ENCODE measurements around the gene PRKCH. TPM values are rescaled to one million over a fixed set of nuclear protein-coding genes. Genes with fewer than 3 reads are reported as not detected.

PRKCH gene
- total and polyA plus RNA-seq, 2 donors (not counting 3 experiments of a cell fraction or from before 2014, with no cell fraction given) = 97.7 to 103 TPM

DNA sequence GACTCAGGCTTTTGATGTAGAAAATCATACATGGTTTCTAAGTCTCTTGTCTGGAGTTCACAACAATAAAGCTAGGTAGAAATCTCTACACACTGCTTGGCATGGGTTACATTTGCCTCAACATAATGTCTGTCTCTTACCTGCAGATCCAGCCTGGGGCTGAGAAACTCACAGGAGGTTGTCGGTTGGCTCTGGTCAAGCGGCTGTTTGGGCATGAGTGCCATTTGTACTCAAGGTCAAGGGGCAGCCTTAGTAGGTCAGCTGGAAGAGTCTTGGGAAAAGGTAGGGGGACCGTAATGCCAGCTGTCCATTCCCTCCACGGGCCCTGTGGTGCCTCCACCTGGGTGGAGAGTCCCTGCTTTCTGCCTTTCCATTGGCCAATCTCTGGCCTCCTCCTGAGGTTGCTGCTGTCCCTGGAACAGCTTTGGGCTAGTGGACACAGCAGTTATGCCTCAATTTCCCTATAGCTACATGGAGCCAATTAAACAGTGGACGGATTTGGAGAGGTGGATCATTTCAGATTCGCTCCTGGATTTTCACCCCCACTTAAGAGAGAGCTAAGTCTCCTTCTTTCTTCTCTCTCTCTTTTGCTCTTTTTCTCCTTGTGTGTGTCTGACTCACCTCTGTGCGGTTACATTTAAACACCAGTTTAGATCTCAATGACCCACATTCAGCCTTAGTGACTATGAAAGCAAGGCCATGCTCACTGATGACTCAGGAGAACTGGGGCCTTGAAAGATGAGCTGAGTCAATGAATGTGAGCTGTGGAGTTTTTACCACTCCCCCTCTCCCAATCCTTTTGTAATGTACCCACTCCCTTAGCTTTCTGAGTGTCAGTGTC, 241.2 kb downstream of the PRKCH start:
- TF ChIP-seq POLR2AphosphoS5 (IDR thresholded peaks at IDR 0.05; ENCODE audit: insufficient read depth, low read depth, low read length) (peak; percentile 78), JUN (IDR thresholded peaks at IDR 0.05; ENCODE audit: borderline replicate concordance, insufficient read depth, insufficient read length, low read depth) (peak; percentile 82), MYC (IDR thresholded peaks at IDR 0.05; ENCODE audit: low read depth, low read length) (no peak), FOS (IDR thresholded peaks at IDR 0.05; ENCODE audit: borderline replicate concordance, insufficient read depth, low read length) (peak; percentile 97), GATA2 (IDR thresholded peaks at IDR 0.05; ENCODE audit: insufficient read depth, insufficient read length, low read depth, low read length) (peak; percentile 67)
- TF ChIP-seq, protein P1, sequence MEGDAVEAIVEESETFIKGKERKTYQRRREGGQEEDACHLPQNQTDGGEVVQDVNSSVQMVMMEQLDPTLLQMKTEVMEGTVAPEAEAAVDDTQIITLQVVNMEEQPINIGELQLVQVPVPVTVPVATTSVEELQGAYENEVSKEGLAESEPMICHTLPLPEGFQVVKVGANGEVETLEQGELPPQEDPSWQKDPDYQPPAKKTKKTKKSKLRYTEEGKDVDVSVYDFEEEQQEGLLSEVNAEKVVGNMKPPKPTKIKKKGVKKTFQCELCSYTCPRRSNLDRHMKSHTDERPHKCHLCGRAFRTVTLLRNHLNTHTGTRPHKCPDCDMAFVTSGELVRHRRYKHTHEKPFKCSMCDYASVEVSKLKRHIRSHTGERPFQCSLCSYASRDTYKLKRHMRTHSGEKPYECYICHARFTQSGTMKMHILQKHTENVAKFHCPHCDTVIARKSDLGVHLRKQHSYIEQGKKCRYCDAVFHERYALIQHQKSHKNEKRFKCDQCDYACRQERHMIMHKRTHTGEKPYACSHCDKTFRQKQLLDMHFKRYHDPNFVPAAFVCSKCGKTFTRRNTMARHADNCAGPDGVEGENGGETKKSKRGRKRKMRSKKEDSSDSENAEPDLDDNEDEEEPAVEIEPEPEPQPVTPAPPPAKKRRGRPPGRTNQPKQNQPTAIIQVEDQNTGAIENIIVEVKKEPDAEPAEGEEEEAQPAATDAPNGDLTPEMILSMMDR (IDR thresholded peaks at IDR 0.05; ENCODE audit: extremely low read depth in 1 of 2, insufficient read depth in 1 of 2, low read depth in 1 of 2, low read length in 2 of 2) = no peak
- Histone ChIP-seq H3K4me1 (ENCODE audit: control insufficient read depth, extremely low read depth, insufficient read depth, low read length) (peaks cover 58% of the 10 kb centered on the region), H3K27me3 (ENCODE audit: control insufficient read depth in 2 of 2, insufficient read depth in 2 of 2, low read length in 2 of 2) (no peaks in the 10 kb centered on the region), H2AFZ (ENCODE audit: low read depth, low read length) (no peak overlapping the region), H3K79me2 (ENCODE audit: control insufficient read depth, insufficient read depth, low read length) (no peaks in the 10 kb centered on the region), H3K36me3 (ENCODE audit: control insufficient read depth in 2 of 2, extremely low read depth in 1 of 2, insufficient read depth in 2 of 2, low read length in 2 of 2) (no peaks in the 10 kb centered on the region), H4K20me1 (replicated peaks; ENCODE audit: control insufficient read depth, extremely low read depth, insufficient read depth, low read length) (no peaks in the 10 kb centered on the region), H3K9me1 (replicated peaks; ENCODE audit: control insufficient read depth, extremely low read depth, insufficient read depth, low read length) (no peaks in the 10 kb centered on the region), H3K27ac (ENCODE audit: insufficient read depth, low read depth, low read length) (peak overlapping the region; percentile 99), H3K9ac (replicated peaks; ENCODE audit: extremely low read depth, insufficient read depth, low read length) (peak overlapping the region; percentile 75), H3K9me3 (replicated peaks; ENCODE audit: control insufficient read depth, insufficient read depth, low read length) (no peaks in the 10 kb centered on the region), H3K4me3 (replicated peaks in 1 of 3; ENCODE audit: insufficient read depth in 1 of 3, low read depth in 1 of 3, low read length in 3 of 3) (no peak overlapping the region), H3K4me2 (ENCODE audit: insufficient read depth, low read length) (peak overlapping the region; percentile 52)
- DNase-seq (ENCODE audit: low read depth, low spot score) (peak; percentile 89), FAIRE-seq (peak; percentile 98)
- ChIA-PET POLR2A (interaction anchor here (0.6 to 1.2 kb wide), 7 partner anchors 9 to 135 kb away, joined by 3 to 9 read pairs (median 3); partner anchors contain the start of gene HIF1A), CTCF (interaction anchor here (0.8 to 3.4 kb wide), 20 partner anchors 8 to 275 kb away, joined by 3 to 36 read pairs (median 4); no protein-coding TSS in a partner anchor)
- intact Hi-C loops (cut with micrococcal nuclease) = loop anchor here (1.0 to 5.0 kb wide), 10 partner anchors 24 to 275 kb away; partner anchors contain the start of gene HIF1A
- TSS peak; percentile 49 for BruUV-seq (replicated peaks)
- dilution Hi-C loops (cut with MboI; ENCODE audit: extremely low pct_ligation_motif_present, low sequenced_read_pairs) = no loop called here
